Measurements from ENCODE around the gene MFAP3L.

The MFAP3L gene

DNA sequence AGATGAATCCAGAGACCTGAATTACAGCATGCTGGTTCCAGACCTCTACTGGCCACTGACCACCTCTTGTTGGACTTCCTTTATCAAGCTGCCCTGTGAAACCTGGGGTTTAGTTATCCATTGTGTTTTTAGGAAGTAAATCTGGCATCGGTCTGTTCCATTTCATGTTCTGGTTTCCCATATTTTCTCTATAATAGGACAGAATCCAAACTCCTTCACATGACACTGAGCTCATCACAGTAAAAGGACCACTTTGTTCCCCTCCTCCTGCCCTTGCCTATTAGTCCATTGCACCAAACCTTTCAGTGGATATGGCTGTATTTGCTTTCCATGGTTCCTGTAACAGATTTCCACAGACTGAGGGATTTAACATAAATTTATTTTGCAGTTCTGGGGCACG is 4.0 kb downstream of the MFAP3L start:
- DNase-seq (ENCODE audit: low read depth in 1 of 2, low spot score in 1 of 2) = no peak

DNA sequence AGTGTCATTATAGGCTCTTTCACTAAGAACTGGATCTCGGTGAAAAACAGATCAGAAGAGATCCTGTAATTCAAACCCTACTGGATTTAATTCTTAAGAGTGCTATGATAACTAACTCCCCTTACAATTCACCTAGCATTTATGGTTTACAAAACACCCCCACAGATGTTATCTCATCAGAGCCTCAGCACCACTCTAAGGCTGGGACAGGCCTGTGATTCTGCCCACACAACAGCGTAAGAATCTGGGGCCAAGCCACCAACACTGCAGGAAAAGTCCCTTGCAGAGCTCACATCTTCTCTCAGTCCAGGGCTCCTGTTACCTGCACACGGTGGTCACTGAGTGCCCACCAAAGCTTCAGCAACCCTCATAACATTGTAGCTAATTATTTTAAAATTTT is 8.9 kb downstream of the MFAP3L start:
- no peak for DNase-seq (ENCODE audit: low read depth in 1 of 2, low spot score in 1 of 2)

GRCh38 chr4:170015285-170015684 is 10.9 kb downstream of the MFAP3L start:
- no peak for DNase-seq (ENCODE audit: low read depth in 1 of 2, low spot score in 1 of 2)

DNA sequence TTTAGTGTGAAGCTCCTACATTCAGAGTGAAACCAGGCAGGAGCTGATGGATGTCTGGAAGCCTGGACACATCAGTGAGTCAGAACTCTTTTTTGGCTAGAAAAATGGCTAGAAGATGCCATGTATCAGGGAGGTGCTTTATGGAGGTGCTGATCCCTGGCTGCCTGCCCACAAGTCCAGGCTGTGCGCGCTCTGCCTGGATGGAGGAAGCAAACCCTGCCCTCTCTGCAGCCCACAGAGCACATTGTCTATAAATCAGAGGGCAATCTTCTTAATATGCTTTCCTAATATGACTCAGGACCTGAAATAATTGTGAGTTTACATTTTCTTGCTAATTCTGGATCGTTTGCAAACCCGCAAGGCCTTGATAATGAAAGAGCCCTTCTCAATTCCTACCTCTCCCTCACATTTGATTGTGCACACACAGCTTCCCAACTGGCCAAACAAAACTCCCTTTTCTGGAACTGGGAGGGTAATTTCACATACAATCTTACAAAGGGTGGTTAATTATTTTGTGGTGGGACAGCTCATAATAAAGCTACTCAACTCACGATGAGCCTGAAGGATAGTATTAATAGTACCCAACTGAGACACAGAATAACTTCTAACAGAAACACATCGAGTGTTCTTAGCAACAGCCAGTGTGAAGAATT is 11.7 kb downstream of the MFAP3L start:
- no peak for DNase-seq (ENCODE audit: low read depth in 1 of 2, low spot score in 1 of 2)

GRCh38 chr4:170012629-170012958 is 13.6 kb downstream of the MFAP3L start:
- no peak for DNase-seq (ENCODE audit: low read depth in 1 of 2, low spot score in 1 of 2)

DNA sequence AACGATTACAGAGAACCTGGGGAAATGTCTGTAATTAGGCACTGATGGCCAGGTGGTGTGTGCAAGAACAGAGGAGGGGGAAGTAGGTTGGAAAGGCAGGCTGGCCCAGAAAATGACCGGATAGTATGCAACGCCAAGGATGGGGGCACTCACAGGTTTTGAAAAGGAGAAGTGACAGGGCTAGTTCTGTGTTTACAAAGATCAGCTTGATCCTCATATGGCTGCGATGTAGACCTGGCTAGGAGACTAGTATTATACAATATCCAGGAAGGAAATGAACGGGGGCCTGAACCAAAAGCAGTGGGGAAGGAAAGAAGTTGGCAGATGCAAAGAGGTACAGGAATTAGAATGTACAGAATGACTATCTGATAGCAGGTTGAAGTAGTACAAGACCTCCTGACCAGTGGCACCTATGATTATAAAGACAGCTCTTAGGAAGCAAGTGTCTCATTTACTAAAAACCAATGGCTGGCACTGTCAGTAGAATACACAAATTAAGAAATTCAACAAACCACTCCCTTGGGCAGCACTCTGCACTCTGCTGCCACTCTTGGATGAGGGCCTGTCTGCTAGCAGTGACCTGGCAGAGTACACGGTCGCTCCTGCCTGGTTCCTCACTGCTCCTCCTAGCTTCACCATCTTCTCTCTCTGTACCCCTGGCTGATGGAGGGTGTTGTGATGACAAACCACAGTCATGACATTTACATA is 14.1 kb downstream of the MFAP3L start:
- no peak for DNase-seq (ENCODE audit: low read depth in 1 of 2, low spot score in 1 of 2)

- no peak for DNase-seq (ENCODE audit: low read depth in 1 of 2, low spot score in 1 of 2)
Observed at GRCh38 chr4:170009291-170009690, 16.9 kb downstream of the MFAP3L start.

DNA sequence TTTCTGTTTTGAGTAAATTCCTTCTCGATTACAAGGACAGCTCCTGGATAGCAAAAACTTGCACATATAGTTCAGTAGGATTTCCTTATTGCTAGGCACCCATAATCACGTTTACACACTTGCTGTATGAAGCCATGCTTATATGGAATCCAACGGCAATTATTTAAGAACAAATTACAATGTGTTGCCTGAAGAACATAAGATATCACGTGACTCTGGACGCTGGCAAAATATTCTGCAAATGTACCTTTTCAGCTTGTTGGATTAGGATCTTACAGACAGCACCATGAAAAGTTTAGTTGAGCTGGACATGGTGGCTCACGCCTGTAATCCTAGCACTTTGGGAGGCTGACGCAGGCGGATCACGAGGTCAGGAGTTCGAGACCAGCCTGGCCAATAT is 17.4 kb downstream of the MFAP3L start:
- DNase-seq (ENCODE audit: low read depth in 1 of 2, low spot score in 1 of 2) = no peak

GRCh38 chr4:170008371-170008770 is 17.8 kb downstream of the MFAP3L start:
- DNase-seq (ENCODE audit: low read depth in 1 of 2, low spot score in 1 of 2) = no peak

GRCh38 chr4:170007113-170007512 is 19.1 kb downstream of the MFAP3L start:
- no peak for DNase-seq (ENCODE audit: low read depth in 1 of 2, low spot score in 1 of 2)

DNA sequence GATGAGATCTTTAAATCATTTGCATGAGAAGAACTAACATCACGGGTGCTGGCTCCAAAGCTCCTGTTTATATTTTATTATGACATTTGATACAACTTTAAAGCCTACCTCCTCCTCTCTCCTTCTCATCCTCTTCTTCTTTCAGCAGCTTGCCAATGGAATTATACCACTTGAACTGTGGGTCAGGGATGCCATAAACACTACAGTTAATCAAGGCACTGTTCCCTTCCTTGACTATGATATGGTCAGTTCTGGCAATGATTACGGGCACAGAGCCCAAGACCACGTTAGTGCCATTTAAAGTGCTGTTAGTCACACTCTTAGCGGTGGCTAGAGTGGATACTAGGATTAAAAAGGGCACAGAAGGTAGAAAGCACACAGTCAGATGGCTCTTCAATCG is 20.7 kb downstream of the MFAP3L start:
- no peak for DNase-seq (ENCODE audit: low read depth in 1 of 2, low spot score in 1 of 2)

DNA sequence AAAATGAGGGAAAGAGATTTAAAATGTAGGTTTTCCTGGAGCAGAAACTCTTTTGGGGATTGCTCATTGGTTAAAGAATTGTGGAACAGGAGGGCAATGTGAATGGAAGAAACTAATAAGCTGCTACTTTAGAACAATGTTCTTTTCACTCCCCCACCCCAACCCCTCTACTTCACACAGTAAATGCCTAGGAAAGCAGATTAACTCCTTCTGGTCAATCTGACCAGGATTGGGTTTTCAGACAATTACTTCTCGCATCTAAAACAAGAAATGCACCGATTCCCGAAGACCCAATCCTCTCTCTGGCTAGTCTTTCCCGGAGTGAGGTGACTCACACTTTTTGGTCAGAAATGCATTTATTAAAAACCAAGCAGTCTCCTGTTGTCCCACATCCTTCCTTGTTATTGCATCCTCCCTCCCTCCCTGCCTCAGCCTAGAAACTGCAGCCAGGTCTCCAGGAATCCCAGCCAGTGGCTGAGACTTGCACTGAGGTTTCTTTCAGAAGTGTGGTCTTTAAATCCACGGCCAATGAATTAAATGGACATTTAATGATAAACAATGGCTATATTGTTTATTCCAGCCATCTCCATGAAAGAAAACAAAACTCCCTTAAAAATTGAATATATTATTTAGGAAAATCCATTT is 21.4 kb downstream of the MFAP3L start:
- no peak for DNase-seq (ENCODE audit: low read depth in 1 of 2, low spot score in 1 of 2)

DNA sequence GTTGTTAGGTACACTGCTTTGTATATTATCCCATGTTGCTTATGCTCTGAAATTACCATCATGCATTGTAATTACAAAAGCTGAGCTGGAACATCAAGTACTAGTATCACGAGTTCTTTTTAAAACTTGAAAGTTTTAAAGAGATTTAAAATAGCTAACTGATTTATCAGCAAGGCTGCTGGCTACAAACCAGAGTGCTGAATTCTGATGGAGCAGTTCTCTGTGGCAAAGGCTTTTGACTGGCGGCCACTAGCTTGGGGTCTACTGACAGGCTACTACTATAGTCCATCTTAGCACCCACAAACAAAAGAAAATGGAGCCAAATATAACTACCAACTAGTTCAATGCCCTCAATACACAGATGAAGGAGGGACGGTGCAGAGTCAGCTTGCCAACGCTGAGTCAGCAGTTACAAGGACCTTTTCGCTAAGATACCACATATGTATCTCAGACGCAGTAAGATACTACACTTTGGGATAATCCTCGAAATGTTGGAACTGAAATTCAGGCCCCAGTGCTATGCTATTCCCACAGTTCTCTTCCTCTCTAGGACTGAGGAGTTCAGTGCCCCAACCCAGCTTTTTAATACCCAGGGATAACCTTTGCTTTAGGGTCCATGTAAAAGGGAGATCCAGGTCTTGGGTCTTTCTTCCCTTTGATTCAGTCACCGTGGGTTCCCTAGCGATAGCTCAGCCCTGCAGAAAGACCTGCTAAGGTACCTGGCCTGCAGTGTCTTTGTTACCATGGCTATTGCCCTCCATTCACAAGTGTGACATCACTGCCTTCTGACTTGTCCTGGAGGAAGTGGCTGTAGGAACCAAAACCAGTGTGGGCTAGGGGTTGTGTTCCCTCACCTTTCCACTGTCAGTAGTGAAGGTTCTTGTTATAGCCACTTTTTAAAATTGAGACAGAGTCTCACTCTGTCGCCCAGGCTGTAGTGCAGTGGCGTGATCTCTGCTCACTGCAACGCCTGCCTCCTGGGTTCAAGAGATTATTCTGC is 22.8 kb downstream of the MFAP3L start:
- DNase-seq (ENCODE audit: low read depth in 1 of 2, low spot score in 1 of 2) = no peak

DNA sequence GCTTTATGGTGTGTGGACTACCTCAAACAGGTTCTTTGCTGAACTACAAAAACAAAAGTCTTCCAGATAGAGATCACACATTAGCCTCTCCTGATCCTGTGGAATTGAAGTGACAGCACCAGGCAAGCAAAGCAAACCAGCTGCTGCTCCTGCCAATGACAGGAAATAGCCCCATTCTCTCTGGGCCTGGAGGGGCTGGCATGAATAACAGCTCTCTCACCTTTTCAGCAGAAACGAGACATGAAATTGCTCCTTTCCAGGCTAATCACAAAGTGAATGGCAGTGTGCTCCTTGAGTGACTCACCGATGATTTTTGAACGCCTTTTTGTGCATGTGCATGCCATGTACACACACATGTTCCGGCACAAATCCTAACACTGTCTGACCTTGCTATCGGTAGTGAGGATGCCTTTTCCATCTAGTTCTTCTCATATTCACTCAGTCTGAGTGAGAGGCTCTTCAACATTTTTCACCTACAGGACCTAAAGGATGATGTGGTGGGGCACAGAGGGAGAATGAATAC is 24.4 kb downstream of the MFAP3L start:
- no peak for DNase-seq (ENCODE audit: low read depth in 1 of 2, low spot score in 1 of 2)

DNA sequence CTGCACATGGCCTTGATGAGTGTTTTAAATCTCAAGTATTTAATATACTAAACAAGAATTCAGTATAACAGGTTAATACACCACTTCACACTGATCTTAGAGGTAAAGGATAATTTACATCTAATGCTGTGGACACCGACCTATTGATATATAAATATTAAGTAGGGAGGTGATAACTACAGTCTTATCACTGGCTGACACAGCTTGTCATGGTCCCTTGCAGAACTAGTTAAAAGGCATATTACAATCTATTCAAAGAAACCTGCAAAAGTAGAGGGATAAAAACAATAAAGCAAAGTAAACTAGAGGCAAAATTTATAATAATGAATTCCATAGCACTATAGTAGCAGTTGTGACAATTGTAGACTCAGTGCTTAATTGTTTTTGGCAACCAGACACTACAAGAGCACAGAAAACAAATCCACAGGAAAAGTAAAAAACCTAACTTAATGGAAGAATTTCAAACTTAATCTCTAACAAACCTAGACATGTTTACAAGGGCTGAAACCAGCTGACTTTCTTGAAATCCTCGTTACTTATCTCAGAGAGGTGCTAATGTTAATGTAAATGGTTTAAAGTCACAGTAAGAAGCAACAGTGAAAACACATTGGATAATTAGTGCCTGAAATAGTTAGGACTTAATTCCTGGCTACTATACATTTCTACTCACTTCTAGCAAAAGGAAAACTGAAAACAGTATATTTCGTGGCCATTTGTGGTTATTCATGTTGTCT is 25.0 kb downstream of the MFAP3L start:
- no peak for DNase-seq (ENCODE audit: low read depth in 1 of 2, low spot score in 1 of 2)

GRCh38 chr4:169999923-170000322 is 26.3 kb downstream of the MFAP3L start:
- no peak for DNase-seq (ENCODE audit: low read depth in 1 of 2, low spot score in 1 of 2)

DNA sequence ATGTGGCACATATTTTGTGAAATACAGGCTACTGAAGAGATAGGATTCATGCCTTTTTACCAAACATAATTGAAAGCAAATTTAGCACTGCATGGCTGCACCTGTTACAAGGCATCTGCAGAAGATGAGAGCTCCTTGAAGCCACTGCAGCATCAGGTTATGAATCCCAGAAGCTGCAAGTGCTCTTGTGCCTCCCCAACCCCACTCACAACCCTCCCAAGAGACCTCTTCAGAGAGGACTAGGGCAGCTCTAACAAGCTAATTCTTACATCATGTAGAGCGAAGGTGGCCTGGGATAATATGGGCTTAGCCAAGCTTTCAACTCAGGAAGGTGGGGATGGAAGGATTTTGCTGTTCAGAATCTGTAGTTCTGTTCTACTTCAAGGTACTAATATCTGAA is 27.2 kb downstream of the MFAP3L start:
- no peak for DNase-seq (ENCODE audit: low read depth in 1 of 2, low spot score in 1 of 2)

- DNase-seq (ENCODE audit: low read depth in 1 of 2, low spot score in 1 of 2) = no peak
Observed at GRCh38 chr4:169996379-169997240, 29.6 kb downstream of the MFAP3L start.

DNA sequence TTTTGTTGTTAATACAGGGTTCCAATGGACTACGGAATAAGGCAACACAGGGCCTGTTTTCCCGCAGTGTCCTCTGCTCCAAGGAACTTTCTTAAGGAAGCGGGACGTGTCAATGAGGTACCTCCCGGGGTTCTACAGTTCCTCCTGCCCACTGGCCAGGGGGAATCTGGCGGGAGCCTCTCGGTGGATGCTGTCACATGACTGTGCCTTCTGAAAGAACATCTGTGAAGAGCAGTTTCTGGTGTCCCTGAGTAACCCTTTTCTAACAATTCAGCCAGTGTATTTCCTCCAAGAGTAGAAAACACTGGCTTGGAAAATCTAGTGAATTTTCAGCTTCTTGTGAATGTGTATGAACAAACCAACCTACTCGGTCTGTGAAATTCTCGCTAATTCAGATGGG is 32.7 kb downstream of the MFAP3L start:
- no peak for DNase-seq (ENCODE audit: low read depth in 1 of 2, low spot score in 1 of 2)

DNA sequence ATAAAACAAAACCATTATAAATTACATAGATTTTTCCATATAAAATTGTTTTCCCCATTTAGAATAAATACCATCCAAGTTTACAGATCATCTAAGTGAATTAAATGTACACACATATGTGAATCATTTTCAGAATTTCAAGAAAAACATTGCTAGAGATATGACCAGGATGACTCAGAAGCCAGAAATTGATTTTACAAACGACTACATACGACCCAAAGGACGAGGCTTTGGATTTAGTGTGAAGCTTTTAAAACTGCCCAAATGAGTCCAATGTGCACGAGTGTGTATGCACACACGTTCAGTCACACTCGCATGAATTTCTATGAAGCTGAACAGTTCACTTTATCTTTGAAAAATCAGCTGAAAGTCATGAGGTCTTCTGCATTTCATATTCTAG is 37.9 kb downstream of the MFAP3L start:
- no peak for DNase-seq (ENCODE audit: low read depth in 1 of 2, low spot score in 1 of 2)
